Occipital lobe (tissue), 2 donors: Measurements from ENCODE around the gene SOBP. TPM values are rescaled to one million over a fixed set of nuclear protein-coding genes. Genes with fewer than 3 reads are reported as not detected.

Experiments
- DNase-seq: peaks from one replicate; lab custom pipeline; 2025; lab: John Stamatoyannopoulos, UW
- total RNA-seq: library from RNA; depleted of rRNA; stranded (reverse); fragments of >200 nt; gene quantifications from one replicate; pipeline ENCODE4 v1.2.3, GENCODE V29; 2014

Gene SOBP
- total RNA-seq, 1 donor from 2014 or later, result 56.9 TPM

DNA sequence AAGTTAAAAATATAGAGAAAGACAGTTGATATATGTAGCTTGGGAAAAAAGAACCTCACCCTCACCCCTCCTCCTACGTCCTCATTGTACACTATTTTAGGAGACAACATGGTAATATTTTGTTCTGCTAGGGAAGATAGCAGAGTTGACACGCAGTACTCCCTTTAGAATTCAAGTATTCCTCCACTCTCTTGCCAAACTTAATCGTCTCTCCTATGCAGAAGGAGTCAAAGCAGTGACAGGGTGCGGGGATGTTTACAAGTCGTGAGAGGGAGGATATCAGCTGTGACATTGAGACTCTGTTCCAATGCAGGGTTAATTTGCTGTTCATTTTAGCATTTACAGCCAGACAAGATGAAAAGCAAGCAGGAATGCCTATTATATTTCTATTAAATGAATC, 97.5 kb downstream of the SOBP start:
- DNase-seq, result no peak

DNA sequence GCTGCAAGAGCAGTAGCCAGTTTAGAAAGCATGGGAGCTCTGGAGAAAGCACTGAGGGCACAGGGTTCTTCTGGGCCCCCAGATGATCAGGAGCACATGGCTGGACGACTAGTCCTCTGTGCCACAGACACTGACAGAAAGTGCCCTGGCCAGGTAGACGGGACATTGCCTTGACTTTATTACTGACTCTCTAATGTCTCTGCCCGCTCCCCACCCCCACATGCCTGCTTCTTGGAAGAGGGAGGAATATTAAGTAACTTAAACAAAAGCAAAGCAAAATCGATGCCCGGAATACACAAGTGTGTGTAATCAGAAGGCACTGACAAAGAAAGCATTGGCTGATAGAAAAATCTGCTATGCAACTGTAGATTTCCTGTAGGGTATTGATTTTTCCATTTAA, 99.3 kb downstream of the SOBP start:
- no peak for DNase-seq

DNA sequence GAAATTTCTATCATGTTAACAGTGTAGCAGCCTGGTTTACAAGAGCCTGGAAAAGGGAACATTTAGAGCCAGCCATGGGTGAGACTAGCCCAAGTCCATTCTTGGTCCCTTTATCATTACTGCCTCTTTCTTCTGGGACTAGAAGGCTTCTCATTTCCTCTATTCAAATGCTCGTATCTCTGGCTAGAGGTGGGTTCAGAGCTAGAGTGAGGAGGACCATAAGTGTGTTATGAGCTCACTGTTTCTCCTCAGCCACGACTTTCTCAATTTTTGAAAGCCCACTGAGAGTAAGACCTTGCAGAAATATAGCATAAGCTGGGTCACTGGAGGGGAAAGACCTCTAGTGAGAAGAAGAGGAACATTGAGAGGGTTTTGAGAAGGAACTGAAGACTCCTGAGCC, 100.0 kb downstream of the SOBP start:
- DNase-seq, result no peak

DNA sequence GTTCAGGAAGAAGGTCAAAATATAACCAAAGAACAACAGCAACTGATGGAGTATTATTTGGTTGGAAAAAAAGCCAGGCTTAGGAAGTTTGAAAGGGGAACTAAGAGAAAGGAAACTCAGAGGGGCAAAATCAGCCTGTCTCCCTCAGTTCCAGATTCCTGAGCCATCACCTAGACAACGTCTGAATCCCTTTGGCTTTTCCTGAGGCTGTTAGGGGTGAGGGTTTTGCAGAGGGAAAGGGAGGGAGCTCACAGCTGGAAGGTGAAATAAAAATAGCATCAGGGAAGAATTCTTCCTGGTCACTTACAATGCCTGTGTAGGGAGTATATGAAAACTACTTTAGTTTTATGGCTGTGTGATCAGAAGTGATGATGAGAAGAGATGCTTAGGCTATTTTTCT, 100.5 kb downstream of the SOBP start:
- DNase-seq, result no peak

DNA sequence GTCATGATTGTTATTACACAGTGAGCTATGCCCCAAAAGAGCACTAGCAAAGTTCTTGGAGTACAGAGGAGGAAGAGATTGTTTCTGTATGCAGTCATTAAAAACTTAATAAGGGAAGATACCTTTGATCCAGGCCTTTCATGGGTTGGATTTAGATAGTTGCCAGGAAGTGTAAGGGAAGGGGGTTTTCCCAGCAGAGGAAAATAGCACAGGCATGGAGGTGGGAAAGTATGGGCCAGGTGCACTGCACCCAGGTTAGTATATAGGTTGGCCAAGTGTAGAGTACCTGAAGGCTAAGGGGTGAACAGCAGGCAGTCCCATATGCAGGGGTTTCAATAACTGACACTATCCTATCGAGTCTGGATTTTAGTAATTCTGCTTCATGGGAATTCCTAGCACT, 101.4 kb downstream of the SOBP start:
- no peak for DNase-seq

DNA sequence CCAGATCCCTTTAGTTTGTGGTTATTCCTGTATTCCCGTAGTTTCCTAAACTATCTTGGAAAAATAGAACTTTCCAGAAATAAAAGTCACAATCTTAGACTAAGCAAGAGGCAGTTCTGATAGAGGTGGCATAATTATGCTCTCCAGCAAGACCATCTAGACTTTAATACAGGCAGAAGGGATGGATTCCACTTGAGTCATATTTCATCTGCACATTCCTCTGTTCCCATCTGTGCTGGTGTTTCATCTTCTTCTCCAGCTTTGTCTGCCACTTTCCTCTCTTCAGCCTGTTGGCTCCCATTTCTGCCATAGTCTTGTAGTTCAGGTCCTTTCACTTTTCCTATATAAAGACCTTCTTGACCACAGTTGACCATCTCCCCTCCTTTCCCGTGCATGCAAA, 102.9 kb downstream of the SOBP start:
- DNase-seq, result no peak

DNA sequence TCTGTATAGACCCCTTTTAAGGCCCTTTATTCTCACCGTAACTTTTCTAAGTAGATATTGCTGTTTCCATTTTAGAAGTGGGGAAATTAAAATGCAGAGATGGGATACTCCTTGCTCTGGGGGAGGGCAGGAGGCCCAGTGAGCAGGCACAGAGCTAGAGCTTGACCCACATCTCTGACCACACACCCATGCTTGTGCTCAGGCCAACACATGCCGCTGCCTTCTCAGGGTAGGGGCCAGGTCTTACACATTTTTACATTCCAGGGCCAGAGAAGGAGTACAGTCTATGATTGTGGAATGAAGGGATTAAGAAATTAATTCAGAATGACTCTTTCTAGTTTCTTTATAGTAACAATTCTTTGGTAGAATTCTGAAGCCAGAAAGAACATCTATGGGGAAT, 104.8 kb downstream of the SOBP start:
- no peak for DNase-seq

DNA sequence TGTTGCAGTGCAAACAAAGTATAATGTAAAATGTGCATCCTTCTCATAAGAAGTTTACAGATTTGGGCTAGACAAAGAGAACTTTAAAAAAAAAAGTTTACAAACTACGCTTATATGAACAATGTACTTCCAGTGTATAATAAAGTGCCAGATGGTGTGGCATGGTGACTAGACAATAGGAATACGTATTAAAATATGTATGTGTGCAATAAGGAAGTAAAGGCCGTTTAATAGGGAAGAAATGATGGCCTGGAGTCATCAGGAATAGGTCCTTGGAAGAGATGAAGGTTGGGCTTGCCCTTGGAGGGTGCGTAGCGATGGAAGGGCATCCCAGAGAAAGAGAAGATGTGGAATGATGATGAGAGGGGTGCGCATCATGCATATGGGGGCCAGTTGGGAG, 108.2 kb downstream of the SOBP start:
- no peak for DNase-seq

DNA sequence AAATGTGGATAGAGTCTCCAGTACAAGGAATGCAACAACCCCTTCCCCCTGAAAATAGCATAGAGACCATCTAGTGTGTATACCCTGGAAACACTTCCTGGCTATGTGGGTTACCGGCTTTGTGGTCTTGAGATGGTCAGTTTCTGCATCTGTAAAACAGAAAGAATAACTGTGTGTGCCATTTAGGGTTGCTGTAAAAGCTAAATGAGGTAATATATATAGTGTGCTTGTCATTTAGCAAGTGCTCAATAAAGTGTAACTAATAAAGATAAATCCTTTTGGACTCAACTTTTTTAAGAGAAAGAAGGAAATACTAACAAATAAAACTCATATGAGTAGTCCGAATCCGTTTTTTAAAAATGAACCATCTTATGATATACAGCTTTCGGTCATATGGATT, 109.1 kb downstream of the SOBP start:
- no peak for DNase-seq

DNA sequence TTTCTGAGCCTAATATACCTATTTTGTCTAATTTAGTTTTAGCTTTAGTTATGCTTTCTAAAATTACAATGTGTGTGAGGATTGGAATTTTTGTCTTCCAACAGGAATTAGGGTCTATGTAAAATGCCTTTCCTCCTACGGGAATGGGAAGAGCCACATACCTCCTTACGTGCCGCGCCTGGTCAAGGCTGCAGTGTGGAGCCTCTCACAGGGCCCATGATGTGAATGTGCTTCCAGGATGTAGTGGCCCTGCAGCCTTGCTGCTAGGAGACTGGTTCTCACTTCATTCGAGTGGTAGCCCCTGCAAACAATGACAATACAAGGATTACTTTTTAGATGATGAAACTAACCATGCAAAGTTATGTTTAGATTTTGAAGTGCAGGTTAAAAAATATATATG, 110.2 kb downstream of the SOBP start:
- no peak for DNase-seq

DNA sequence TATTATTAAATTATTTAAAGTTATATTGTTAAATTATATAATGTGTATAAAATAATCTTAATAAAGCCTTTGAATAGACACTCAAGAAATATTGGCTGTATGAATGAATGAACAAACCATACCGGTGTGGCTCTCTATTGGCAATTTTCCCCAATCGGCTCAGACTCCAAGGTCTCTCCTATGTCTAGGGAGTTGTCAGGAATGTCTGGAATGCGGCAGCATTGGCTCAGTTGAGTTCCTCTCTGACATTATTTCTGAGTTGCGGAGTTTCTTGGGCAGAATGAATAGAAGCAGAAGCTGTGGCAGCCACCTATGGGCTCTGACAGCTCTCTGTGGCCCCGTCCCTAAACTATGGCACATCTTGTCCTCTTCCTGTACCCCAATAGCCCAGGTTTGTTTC, 111.0 kb downstream of the SOBP start:
- no peak for DNase-seq

DNA sequence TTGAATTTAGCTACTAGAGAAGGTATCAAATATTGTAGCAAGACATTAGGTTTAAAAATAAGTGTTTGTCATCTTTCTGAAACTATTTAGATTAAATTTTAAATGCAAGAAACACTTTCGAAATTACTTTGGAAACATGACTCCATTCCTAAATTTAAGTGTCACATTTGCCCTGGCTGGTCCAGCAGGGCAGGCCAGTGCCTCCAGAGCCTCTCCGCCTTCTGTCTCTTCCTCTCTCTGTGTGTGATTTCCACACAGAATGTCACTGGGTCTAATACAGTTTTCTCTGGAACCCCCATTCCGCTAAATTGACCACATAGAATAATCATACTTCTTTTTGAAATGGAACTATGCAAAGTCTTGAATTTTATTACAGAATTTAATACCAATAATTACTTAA, 111.5 kb downstream of the SOBP start:
- DNase-seq, result no peak

DNA sequence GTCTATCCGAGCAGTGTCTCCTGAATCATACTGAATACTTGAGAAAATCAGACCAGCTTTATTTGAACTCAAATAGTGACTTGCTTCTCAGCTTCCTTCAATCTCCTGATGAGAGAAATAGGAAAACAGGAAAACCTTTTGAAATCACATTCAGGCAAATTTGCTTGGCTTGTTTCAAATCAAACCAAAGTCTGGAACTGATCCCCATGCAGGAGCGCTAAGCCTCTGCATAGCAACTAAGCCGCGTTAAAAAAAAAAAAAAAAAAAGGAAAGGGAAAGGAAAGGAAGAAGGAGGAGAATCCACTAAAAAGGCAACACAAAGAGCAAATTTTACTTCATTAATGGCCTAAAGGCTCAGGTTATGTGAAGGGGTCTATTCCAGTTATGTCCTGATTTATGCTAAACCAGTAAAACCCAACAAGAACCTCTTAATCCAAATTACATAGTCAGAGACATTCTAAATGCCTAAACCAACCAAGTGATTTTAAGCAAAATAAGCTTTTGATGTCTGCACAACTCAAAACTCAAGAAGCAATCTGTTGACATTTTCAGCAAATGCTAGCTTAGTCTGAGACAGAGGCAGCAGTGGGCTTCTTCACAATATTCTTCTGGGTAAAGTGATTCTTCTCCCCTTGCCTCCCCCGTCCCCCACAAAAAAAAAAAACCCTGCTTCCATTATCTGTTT, 112.5 kb downstream of the SOBP start:
- no peak for DNase-seq

DNA sequence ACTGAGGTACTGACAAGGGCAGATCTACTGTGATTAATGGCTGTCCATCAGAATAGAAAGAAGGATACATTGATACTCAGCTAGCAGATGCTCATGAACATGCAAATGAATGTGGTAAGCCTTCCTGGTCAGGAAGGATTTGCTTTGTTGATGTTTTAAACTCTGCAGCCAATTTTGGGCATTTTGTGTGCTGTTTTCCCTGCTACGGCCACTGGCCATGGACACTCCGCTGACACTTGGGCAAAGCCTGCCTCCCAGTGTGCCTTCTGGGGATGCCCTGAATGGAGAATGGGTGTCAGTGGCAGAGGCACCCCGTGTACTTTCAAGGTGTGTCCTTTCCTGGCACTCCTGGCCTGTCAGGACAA, 113.1 kb downstream of the SOBP start:
- DNase-seq, result no peak

DNA sequence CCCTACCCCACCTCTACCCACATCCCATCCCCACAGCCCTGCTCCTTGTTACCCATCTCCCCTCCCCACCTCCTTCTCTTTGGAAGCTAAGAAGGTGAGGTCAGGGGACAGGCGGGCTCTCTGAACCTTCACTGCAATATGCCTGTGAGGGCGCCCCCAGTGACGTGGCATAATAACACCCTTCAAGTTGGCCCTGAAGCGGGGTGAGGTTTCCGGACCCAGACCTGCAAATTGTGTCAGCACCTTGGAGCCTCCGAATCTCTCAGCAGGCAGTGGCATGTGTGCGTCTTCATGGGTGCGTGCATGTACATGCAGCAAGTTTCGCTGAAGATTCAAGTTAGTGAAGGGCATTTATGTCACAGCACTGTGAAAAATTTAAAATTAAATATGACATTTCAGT, 114.6 kb downstream of the SOBP start:
- DNase-seq, result no peak

DNA sequence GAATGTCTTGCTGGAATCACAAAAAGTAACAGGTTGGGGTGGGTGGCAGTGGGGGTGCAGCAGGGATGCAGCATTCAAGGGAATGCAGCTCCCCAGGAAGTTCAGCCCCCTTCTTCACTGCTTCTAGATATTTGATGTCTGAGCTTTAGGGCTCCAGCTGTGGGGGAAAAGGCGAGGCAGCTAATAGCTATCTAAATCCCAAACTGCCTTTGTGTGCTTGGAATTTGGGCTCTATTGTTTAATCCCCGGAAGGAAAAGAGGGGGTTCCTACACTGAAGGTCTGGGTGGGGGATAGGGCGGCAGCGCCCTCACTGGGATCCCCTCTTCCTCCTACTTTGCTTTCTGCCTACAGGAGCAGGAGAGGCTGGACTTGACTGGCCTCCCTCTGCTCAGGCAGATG, 116.5 kb downstream of the SOBP start:
- no peak for DNase-seq

DNA sequence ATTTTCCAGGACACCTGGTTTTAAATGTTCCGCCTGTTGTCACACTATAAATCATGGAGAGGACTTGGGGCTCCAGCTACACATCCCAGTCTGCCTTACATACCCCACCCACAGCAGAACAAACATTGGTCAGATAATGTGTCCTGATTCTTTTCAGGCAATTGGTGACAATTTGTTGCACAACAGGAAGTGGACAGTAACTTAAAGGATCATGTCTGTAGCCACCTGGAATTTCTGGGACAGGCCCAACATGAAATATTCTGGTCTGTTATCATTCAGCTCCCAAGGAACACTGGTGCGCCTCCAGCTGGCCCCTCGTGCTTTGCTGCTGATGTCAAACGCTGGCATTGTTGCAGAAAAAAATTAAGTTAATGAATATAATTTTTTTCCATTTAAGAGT, 117.2 kb downstream of the SOBP start:
- DNase-seq, result no peak

DNA sequence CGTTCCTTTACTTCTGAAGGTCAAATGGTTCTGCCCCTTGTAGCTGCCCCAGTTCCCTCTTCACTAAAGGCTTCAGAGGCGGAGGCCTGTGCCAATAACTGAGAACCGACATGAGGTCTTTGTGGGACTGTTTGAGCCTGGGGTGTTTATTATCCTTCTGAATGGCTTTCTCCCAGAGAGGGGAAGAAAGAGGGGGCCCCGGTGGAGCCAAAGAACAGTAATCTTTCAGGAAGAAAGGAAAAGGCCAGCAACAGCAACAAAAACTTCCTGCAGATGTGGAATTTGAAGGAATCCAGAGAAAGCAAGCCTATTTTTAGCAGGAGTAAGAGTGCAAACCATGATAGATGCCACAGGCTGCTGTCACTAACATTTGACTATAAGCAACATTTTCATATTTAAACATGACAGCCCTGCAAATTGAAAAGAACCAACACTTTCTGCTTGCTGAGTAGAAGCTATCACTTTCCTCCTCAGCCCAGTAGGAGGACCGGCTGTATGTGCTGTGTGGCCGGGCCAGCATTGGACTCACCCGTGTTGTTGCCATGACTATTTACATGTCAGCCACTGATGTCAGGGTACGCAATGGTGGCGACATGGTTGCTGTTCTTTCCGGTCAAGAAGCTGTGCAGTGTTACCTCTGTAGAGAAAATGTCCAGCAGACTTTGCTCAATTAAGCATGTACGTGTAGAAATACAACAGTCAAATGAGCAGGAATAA, 121.3 kb downstream of the SOBP start:
- no peak for DNase-seq

DNA sequence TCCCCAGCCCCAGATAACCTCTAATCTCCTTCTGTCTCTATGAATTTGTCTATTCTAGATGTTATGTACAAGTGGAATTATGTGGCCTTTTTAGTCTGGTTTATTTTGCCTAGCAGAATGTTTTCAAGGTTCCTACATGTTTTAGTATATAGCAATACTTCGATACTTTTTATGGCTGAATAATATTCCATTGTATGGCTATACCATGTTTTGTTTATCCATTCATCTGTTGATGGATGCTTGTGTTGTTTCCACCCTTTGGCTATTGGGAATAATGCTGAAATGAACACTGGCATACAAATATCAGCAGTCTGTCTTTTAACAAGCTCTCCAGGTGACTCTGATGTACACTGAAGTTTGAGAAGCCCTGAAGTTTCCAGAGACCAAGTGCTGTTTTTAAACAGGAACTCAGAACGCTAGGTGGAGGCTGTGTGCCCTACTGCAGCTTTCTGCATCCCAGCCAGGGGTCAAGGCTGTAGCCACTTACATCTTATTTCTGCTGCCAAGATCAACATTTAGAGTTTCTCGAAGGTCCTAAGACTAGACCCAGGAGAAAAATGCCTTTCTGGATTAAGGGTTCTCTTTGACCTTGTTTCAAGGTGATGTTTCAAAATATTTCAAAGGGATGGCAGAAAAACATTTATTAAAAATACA, 123.0 kb downstream of the SOBP start:
- DNase-seq, result no peak

DNA sequence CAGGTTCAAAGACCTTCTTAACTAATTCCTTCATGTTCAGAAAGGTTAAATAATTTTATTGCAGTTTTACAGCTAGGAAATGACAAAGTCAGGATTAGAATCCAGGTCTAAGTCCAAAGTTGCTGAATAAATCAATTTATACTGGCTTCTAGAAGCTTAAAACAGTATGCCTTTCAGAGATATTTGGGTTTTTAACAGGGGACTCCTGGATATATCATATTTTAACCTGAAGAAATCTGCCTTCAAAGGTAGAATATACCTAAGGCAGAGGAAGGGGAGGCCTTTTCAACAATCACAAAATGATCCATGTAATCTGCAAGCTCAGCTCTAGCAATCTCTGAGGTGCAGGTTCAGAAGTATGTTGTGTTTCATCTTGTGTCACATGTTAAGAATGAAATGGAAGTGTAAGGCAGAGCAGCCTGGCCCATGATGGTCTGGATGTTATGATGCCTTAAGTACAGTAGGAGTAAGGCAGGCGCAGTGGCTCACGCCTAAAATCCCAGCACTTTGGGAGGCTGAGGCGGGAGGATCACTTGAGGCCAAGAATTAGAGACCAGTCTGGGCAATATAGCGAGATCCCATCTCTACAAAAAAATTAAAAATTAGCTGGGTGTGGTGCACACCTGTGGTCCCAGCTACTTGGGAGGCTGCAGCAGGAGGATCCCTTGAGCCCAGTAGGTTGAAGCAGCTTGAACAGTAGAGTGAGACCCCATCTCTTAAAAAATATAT, 123.9 kb downstream of the SOBP start:
- no peak for DNase-seq

DNA sequence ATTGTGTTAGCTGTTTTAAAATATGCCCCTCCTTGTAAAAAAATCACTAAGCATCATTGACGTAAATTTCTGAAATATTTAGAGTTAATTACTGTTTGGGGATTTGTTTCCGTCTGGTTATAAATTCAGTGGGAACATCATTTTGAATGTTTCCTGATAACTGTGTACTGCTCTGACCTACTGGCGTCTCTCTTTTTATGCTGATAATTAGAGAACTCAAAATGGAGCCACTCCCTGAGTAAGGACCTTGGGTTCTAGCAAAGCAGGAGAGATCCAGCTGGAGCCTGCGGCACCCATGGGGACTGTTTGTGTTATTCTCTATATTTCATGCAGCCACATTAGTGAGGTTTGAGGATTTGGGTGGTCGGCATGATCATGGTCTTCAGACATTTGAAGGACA, 124.9 kb downstream of the SOBP start:
- DNase-seq, result no peak

DNA sequence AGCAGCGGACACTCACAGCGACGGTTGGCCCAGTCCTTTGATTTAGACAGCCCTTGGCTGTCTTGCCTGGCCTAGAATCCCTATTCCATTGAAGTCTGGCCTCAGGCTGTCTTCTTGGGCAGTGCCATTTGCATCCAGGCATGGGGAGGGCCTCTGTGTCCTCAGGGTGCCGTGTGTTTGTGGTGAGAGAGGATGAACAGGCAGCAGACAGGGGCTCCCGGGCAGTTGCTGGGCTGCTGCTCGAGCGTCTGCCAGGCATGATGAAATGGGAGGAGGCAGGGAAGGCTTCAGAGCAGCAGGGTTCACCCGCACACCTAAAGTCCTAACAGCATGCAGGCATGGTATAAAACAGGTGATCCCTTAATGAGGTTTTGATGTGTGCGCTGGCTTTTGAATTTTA, 126.9 kb downstream of the SOBP start:
- DNase-seq, result no peak
